Activated CD4-positive, alpha-beta T cell treated with anti-CD3 and anti-CD28 coated beads, Interleukin-2, Interleukin-4, amounts not matched to agents 100 ng/mL and 50 ng/mL, durations not matched to agents 16 hours and 8 hours (primary cell): ENCODE results near the gene SPOCK1.

Source experiments
- DNase-seq: peaks from one replicate; pipeline ENCODE4 v3.0.0-alpha.2; 2020; ENCODE audit warnings: low spot score

The SPOCK1 gene

GRCh38 chr5:137292461-137293027 lies 206.6 kb downstream of the SPOCK1 start:
- no peak for DNase-seq

GRCh38 chr5:137291436-137291835 lies 207.7 kb downstream of the SPOCK1 start:
- DNase-seq, result no peak

- no peak for DNase-seq
Observed at GRCh38 chr5:137291031-137291430, 208.1 kb downstream of the SPOCK1 start.

GRCh38 chr5:137290373-137290772 lies 208.8 kb downstream of the SPOCK1 start:
- DNase-seq, result no peak

DNA sequence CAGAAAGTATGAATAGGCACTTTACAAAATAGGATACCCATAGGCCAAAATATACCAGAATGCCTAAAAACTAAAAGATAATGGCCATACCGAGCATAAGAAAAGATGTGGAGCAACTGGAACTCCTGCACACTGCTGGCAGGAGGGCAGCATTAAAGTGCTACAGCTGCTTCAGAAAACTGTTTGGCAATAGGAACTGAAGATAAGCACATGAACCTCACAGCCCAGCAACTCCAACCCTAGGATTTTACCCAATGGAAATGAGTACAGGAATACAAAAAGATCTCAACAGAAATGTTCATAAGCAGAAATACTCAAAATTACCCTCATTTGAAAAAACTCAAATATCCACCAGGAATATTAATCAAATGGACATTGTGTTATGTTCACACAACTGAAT lies 209.3 kb downstream of the SPOCK1 start:
- DNase-seq, result no peak

DNA sequence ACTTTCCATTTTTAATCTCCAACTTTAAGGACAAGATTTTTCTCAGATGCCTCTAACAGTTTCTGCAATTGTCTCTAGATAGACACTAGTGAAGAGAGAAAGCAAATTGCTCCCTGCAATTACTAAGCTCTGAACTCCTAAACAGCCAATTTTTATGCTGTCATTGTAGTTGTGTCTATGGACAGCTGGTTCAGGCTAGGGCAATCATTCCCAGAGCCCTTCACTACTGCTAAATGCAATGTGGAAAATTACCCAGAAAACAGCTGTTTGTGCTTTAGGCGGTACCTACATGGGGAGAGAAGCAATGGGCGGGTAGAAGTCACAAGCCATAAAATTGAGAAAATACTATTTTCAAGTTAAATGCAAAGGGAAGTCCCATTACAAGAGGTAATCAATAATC lies 211.6 kb downstream of the SPOCK1 start:
- DNase-seq, result no peak

GRCh38 chr5:137286025-137286610 lies 213.0 kb downstream of the SPOCK1 start:
- DNase-seq, result no peak

DNA sequence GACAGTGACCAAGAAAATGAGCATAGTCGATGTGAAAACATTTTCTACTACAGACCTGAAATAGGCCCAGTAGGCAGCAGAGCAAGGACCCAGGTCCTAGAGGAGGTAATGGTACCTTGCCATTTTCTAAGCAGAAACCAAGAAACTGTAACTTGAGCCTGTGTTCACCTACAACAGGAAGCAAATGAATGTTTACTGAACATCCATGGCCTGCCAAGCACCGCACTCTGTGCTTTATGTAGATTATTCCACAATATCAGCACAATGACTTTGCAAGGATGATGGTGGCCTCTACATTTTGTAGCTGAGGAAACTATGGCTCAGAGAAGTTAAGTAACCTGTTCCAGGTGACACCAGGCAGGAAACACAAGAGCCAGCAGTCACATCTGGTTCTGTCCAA lies 215.3 kb downstream of the SPOCK1 start:
- no peak for DNase-seq

DNA sequence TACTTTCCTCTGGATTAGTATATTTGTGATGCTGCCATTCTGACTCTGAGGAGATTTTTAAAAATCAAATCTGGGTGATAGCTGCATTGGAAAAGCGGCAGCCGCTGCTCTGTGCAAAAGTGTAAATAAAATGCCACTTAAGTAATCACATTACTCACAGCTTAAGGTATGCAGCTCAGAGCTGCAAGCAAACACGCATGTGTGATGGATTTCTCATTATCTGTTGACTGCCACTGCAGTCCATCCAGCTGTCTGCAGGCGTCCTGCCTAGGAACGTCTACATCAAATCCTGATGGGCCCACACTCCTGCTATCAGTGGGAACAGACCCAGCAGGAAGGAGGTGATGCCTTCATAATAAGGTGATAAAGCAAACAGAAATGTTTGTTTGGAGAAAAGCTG lies 216.9 kb downstream of the SPOCK1 start:
- no peak for DNase-seq

GRCh38 chr5:137281201-137281600 lies 217.9 kb downstream of the SPOCK1 start:
- no peak for DNase-seq

GRCh38 chr5:137280656-137281055 lies 218.5 kb downstream of the SPOCK1 start:
- DNase-seq, result no peak

GRCh38 chr5:137279521-137280231 lies 219.4 kb downstream of the SPOCK1 start:
- no peak for DNase-seq

DNA sequence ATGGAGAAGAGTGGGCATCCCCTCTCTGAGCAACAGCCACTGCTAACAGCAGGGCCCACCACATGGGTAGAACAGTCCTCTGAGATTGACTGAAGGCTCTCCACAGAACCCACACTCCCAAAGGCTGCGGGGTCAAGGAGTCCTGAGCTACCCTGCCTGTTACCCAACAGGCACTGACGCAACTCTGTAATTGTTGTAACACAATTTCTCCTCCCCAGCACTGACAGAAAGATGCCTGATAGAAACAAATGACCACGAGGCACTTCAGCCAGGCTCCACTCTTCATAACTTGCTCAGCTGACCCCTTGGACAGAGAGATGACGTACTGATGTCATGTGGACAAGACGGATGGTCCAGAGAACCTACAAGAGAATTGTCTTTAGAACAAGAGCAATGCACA lies 220.7 kb downstream of the SPOCK1 start:
- DNase-seq, result no peak

- no peak for DNase-seq
Observed at GRCh38 chr5:137275083-137275482, 224.0 kb downstream of the SPOCK1 start.

DNA sequence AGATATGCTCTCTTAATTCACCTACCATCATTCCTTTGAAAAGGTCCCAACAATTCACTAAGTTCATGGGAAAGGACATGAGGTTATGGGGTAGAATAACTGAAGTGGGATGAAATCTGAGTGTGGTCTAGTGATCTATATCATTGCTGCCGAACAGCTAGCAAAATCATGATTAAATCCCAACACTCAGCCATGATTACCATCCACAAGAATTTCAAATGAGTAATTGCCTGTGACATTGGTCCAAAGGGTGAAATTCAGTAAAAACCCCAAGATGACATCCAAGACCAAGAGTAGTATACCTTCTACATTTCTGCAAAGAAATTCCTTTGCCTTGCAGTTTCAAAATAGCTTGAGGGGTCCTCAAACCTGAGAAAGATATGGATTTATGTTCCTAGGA lies 225.6 kb downstream of the SPOCK1 start:
- DNase-seq, result no peak

- DNase-seq, result no peak
Observed at GRCh38 chr5:137272831-137273230, 226.3 kb downstream of the SPOCK1 start.

- no peak for DNase-seq
Observed at GRCh38 chr5:137269946-137270345, 229.2 kb downstream of the SPOCK1 start.

GRCh38 chr5:137269274-137269673 lies 229.9 kb downstream of the SPOCK1 start:
- no peak for DNase-seq

GRCh38 chr5:137268646-137269045 lies 230.5 kb downstream of the SPOCK1 start:
- no peak for DNase-seq

- DNase-seq, result no peak
Observed at GRCh38 chr5:137266186-137266585, 232.9 kb downstream of the SPOCK1 start.

DNA sequence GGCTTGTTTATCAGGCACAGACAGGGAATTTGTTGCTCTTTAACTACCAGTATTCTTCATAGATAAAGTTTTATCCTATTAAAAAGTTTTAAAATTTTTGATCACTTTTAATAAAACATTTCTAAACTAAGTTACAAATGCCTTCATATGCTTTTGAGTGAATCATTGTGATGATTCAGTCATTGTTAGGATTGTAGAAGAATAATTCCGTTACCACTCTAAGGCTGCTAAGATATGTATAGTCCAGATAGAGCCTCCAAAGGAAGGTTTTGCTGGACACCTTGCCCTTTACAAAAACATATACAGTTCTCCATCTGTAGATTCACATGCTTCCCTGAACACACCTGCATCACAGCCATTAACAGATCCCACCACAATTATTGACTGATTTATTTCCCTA lies 233.7 kb downstream of the SPOCK1 start:
- DNase-seq, result no peak

DNA sequence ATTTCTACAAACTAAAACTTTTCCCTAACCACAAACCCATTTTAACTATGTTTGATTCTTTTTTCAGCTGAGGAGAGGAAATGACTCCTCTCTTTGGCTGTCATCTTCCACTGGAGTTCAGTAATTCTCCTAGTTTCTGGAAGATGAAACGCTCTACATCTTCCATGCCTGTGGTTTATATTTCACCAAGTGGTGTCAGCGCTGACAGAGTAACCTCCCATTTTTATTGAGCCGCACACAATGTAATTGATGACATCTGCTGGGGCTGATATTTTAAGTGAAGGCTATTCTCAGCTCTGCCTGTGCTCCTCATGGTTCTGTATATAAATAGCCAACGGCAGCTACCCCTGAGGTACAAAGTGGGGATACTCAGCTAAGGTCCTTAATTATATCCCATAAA lies 234.6 kb downstream of the SPOCK1 start:
- no peak for DNase-seq

DNA sequence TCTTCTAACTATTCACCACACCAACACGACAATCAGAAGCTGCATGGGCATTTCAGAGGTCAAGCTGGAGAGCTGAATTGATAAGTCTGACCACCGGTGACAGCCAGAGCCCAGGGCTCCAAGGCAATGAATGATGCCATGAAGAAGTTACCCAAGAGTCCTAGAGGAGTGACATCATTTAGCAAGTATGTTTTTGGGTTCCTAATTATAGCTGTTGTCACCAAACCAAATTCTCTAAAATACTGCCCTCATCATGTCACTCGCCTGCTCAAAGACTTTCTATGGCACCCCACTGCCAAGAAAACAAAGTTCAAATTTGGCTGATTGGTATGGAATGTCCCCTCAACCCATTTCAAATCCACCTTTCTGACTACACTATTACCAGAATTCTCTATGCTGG lies 235.1 kb downstream of the SPOCK1 start:
- DNase-seq, result no peak
